Measurements from ENCODE around the gene ZFP2. TPM values are rescaled to one million over a fixed set of nuclear protein-coding genes. Genes with fewer than 3 reads are reported as not detected.

The ZFP2 gene
- total RNA-seq, 1 donor from 2014 or later, result 4.3 TPM

GRCh38 chr5:178883815-178884430 lies 11.8 kb upstream of the ZFP2 start:
- H3K4me3 Mint-ChIP-seq, result no peak overlapping the region
- DNase-seq (ENCODE audit: low spot score in 2 of 2, unreplicated experiment in 2 of 2), result no peak
- H3K36me3 Mint-ChIP-seq, result peaks cover 86% of the 10 kb centered on the region
- H3K27ac Mint-ChIP-seq, result no peak overlapping the region
- H3K9me3 Mint-ChIP-seq, result peaks cover 67% of the 10 kb centered on the region
- TF ChIP-seq, protein P1, sequence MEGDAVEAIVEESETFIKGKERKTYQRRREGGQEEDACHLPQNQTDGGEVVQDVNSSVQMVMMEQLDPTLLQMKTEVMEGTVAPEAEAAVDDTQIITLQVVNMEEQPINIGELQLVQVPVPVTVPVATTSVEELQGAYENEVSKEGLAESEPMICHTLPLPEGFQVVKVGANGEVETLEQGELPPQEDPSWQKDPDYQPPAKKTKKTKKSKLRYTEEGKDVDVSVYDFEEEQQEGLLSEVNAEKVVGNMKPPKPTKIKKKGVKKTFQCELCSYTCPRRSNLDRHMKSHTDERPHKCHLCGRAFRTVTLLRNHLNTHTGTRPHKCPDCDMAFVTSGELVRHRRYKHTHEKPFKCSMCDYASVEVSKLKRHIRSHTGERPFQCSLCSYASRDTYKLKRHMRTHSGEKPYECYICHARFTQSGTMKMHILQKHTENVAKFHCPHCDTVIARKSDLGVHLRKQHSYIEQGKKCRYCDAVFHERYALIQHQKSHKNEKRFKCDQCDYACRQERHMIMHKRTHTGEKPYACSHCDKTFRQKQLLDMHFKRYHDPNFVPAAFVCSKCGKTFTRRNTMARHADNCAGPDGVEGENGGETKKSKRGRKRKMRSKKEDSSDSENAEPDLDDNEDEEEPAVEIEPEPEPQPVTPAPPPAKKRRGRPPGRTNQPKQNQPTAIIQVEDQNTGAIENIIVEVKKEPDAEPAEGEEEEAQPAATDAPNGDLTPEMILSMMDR (IDR thresholded peaks at IDR 0.05; ENCODE audit: unreplicated experiment), result no peak
- no peaks in the 10 kb centered on the region for H3K27me3 Mint-ChIP-seq (ENCODE audit: low read depth)
- H3K4me1 Mint-ChIP-seq, result no peaks in the 10 kb centered on the region

DNA sequence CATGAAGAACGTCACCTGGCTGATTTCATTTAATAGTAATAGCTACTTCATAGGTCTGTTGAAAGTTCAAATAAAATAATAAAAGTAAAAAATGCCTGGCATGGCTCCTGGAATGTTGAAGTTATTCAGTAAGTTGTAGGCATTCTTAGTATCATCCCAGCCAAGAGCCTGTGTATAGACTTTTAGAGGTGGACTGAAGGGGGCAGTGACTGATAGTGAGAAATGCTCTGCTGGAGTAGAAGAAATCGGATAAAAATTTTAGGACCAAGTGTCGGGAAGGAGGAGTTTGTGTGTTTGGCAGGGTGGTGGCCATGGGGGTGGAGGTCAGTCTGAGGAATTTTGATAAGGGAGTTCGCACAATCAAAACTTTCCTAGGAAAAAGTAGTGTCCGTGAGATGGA lies 3.6 kb downstream of the ZFP2 start:
- TF ChIP-seq, protein P1 (IDR thresholded peaks at IDR 0.05; ENCODE audit: unreplicated experiment), result no peak
- H3K27me3 Mint-ChIP-seq (ENCODE audit: low read depth), result no peaks in the 10 kb centered on the region
- H3K27ac Mint-ChIP-seq, result no peak overlapping the region
- no peak for DNase-seq (ENCODE audit: low spot score in 2 of 2, unreplicated experiment in 2 of 2)
- no peak overlapping the region for H3K4me3 Mint-ChIP-seq
- peaks cover 10% of the 10 kb centered on the region for H3K4me1 Mint-ChIP-seq
- H3K36me3 Mint-ChIP-seq, result peaks cover 37% of the 10 kb centered on the region
- peaks cover 40% of the 10 kb centered on the region for H3K9me3 Mint-ChIP-seq

GRCh38 chr5:178902849-178903248 lies 7.1 kb downstream of the ZFP2 start:
- DNase-seq (ENCODE audit: low spot score in 2 of 2, unreplicated experiment in 2 of 2), result no peak
- Mint-ChIP-seq H3K9me3 (peaks cover 56% of the 10 kb centered on the region), H3K4me1 (no peaks in the 10 kb centered on the region)

GRCh38 chr5:178931846-178932760 lies 36.4 kb downstream of the ZFP2 start:
- Mint-ChIP-seq H3K36me3 (peaks cover 66% of the 10 kb centered on the region), H3K4me1 (no peaks in the 10 kb centered on the region), H3K4me3 (no peak overlapping the region), H3K27me3 (ENCODE audit: low read depth) (no peaks in the 10 kb centered on the region), H3K27ac (no peak overlapping the region), H3K9me3 (peaks cover 81% of the 10 kb centered on the region)
- TF ChIP-seq, protein P1 (IDR thresholded peaks at IDR 0.05; ENCODE audit: unreplicated experiment), result no peak
- DNase-seq (ENCODE audit: low spot score in 2 of 2, unreplicated experiment in 2 of 2), result no peak

More at GRCh38 chr5:178902849-178903248, 7.1 kb downstream of the ZFP2 start:
- no peaks in the 10 kb centered on the region for H3K27me3 Mint-ChIP-seq (ENCODE audit: low read depth)
- TF ChIP-seq, protein P1 (IDR thresholded peaks at IDR 0.05; ENCODE audit: unreplicated experiment), result no peak
- H3K27ac Mint-ChIP-seq, result no peak overlapping the region
- peaks cover 53% of the 10 kb centered on the region for H3K36me3 Mint-ChIP-seq
- no peak overlapping the region for H3K4me3 Mint-ChIP-seq

DNA sequence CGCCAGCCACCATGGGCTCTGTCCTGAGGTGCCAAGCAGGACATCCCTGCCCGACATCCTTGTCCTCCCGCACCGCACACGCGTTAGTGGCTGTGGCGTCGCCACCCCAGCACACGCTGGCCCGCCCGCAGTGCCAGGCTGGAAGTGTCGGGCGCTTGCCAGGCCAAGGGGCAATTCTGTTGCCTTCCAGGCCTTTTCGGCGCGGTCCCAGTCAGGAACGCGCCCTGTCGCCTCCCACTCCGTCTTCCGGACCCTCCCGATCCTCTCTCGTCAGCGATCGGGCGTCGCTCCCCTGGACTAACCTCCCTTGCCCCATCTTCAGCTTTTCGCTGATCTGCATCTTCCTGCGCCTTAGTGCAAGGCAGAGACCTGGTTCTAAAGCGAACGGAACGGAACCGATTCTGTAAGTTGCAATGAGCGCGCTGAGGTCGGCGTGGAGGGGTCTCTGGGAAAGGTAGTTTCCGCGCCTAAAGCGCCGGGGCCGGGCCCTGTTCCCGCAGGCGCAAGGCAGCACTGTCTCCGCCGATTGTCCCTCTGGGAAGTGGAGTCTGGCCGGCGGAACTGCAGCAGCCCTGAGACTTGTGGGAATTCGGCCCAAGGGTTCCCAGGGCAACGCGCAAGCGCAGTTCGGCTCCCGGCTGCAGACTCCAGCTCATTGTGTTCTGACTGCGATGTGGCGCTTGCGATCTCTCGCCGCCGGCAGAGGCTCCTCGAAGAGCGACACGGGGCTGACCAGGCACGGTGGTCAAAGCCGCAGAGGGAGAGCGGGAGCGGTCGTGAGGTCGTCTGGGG lies 45.1 kb downstream of the ZFP2 start, which contains the start of gene ZNF454:
ZNF454 (plus strand) TSS at position 630 of the 792 bp plus-strand sequence. CDS start 1,594 bp downstream, outside the sequence.
- Mint-ChIP-seq H3K4me3 (peak within 1 kb of the TSS; percentile 71), H3K27me3 (ENCODE audit: low read depth) (peaks cover 3% of the 10 kb centered on the region), H3K9me3 (peaks cover 81% of the 10 kb centered on the region), H3K4me1 (no peaks in the 10 kb centered on the region), H3K27ac (peak within 1 kb of the TSS; percentile 41), H3K36me3 (peaks cover 43% of the 10 kb centered on the region)
- peak in 1 of 2 experiments; percentile 54 for DNase-seq (ENCODE audit: low spot score in 2 of 2, unreplicated experiment in 2 of 2)
- TF ChIP-seq, protein P1 (IDR thresholded peaks at IDR 0.05; ENCODE audit: unreplicated experiment), result no peak
